GM06990 (cell line): Measurements from ENCODE around the gene GSTA4.
"Not testable (repeated sequence)": the region's sequence is repeated elsewhere in the genome, so short reads cannot be mapped to it uniquely, and the experiment has no call there.

Source experiments
- DNase-seq: peaks from one replicate; pipeline ENCODE4 v3.0.0-alpha.2; 2011; ENCODE audit not compliant: insufficient read length; ENCODE audit errors: extremely low read depth
- H3K27me3 ChIP-seq: replicated peaks from 2 replicates; pipeline ENCODE4 v1.6.0; 2011; ENCODE audit warnings: low read length; ENCODE audit not compliant: control insufficient read depth, insufficient read depth
- H3K36me3 ChIP-seq: 2 replicates; pipeline ENCODE4 v1.5.1; 2011; ENCODE audit warnings: low read length; ENCODE audit not compliant: control insufficient read depth, insufficient read depth
- H3K4me3 ChIP-seq: replicated peaks from 2 replicates; pipeline ENCODE4 v1.5.1; 2011; ENCODE audit warnings: low read depth, mild to moderate bottlenecking, control low read depth, low read length
- TF ChIP-seq, protein P1 (sequence below): IDR thresholded peaks from 2 replicates; pipeline ENCODE4 v1.5.1; 2011; ENCODE audit warnings: low read length, control low read depth, mild to moderate bottlenecking, inconsistent platforms; ENCODE audit not compliant: insufficient read depth, poor library complexity, severe bottlenecking

GSTA4 gene

GRCh38 chr6:52958546-52959255, 36.4 kb downstream of the GSTA4 start:
- no peaks in the 10 kb centered on the region for H3K27me3 ChIP-seq
- H3K4me3 ChIP-seq: no peak overlapping the region
- DNase-seq: no peak
- no peaks in the 10 kb centered on the region for H3K36me3 ChIP-seq
- TF ChIP-seq, protein P1, sequence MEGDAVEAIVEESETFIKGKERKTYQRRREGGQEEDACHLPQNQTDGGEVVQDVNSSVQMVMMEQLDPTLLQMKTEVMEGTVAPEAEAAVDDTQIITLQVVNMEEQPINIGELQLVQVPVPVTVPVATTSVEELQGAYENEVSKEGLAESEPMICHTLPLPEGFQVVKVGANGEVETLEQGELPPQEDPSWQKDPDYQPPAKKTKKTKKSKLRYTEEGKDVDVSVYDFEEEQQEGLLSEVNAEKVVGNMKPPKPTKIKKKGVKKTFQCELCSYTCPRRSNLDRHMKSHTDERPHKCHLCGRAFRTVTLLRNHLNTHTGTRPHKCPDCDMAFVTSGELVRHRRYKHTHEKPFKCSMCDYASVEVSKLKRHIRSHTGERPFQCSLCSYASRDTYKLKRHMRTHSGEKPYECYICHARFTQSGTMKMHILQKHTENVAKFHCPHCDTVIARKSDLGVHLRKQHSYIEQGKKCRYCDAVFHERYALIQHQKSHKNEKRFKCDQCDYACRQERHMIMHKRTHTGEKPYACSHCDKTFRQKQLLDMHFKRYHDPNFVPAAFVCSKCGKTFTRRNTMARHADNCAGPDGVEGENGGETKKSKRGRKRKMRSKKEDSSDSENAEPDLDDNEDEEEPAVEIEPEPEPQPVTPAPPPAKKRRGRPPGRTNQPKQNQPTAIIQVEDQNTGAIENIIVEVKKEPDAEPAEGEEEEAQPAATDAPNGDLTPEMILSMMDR: no peak

DNA sequence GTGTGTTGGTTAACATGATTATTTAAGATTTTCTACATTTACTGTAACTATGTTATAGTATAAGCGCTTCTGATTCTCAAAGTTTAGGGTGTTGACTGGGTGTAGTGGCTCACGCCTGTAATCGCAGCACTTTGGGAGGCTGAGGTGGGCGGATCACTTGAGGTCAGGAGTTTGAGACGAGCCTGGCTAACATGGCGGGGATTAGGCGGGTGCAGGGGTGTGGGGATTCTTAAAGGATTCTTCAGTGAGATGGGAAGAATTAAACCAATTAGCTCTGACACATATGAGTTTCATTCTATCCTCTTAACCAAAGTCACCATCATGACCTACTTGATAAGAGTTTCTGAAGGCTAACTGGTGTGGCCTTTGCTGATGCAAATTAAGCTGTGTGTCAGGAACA, 39.2 kb downstream of the GSTA4 start:
- H3K27me3 ChIP-seq: no peaks in the 10 kb centered on the region
- no peak for DNase-seq
- TF ChIP-seq, protein P1: no peak

DNA sequence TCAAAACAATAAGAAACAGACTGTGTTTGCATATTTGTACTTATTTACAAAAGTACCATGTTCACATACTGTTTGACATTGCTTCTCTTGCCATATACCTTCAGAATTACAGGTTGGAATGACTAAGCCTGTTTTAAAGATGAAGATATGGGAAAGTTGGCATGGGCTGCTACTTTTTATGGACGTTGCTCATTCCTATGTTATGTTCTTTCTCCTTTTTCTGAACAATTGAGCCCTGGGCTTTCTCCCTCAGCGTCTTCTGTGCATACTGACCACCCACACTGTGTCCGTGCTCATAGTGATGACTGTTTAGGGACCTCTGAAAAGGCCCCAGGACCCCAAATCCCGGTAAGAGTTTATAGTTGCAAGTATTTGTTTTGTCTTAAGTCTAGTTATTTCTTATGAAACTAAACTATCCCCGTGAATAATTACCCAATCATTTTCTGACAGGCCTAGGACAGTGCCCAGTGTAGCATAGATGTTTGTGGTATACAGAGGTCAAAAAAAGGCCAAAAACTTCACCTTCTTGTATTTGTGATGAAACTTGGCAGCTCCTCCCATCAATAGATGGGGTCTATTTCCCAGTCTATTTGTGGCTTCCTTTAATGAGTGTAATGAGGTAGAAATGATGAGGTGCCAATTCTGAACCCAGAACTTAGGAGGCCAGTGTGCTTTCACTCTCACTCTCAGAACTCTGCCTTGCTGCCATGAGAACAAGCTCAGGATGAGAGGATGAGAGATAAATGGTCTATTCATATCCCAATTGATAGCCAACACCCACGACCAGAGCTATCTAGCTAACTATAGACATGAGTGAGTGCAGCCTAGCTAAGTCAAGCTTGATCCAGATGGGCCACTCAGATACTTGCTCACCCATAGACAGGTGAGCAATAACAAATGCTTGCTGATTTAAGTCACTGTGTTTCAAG, 40.9 kb downstream of the GSTA4 start:
- H3K4me3 ChIP-seq: no peak overlapping the region
- no peaks in the 10 kb centered on the region for H3K36me3 ChIP-seq
- H3K27me3 ChIP-seq: no peaks in the 10 kb centered on the region; the same call in 1 of the 2 replicates
- peak; percentile 35 for DNase-seq
- TF ChIP-seq, protein P1: no peak

More for the DNA sequence above, 39.2 kb downstream of the GSTA4 start:
- Histone ChIP-seq H3K4me3 (no peak overlapping the region), H3K36me3 (no peaks in the 10 kb centered on the region)

DNA sequence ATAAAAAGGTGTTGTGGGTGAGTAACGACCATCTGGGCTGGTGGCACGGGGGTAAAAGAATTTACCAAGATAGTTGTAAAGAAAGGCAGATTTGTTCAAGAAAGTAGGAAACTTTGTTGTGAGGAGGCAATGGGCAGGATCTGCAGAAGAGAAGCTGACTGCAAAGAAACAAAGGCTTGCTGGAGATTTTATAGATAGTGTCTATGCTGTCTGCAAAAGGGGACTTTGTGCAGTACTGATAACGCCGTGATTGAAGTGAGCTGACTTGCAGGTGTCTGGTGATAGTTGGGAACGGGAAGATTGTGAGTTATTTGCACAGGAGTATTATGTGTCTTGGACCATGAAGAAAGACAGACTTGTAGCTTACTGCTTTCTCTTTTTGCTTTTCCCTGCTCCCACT, 48.8 kb downstream of the GSTA4 start:
- H3K27me3 ChIP-seq: no peaks in the 10 kb centered on the region; the same call in 1 of the 2 replicates
- no peak overlapping the region for H3K4me3 ChIP-seq
- DNase-seq: no peak
- TF ChIP-seq, protein P1: no peak
- H3K36me3 ChIP-seq: no peaks in the 10 kb centered on the region

DNA sequence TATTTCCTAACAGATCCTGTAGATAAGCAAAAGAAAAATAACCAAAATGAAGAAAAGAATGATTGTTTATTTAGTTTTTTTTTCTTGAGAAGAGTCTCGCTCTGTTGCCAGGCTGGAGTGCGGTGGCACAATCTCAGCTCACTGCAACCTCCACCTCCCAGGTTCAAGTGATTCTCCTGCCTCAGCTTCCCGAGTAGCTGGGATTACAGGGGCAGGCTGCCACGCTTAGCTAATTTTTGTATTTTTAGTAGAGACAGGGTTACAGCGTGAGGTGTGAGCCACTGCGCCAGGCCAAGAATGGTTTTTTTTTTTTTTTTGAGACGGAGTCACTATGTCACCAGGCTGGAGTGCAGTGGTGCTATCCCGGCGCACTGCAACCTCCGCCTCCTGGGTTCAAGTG, 52.3 kb downstream of the GSTA4 start:
- H3K27me3 ChIP-seq, H3K36me3 ChIP-seq, H3K4me3 ChIP-seq, DNase-seq: not testable (repeated sequence)

DNA sequence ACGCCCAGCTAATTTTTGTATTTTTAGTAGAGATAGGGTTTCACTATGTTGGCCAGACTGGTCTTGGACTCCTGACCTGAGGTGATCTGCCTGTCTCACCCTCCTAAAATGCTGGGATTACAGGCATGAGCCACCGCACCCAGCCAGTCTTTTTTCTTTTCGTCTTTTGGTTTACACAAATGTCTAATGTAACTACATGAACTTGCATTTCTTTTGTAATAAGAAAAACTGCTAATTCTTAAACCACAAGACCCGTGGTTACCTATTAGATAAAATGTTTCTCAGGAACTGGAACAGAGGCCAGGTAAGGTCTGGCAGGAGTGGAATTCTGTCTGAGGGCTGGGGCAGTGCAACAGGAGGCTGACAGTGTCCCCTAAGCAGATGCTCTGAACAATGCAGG, 52.9 kb downstream of the GSTA4 start:
- Histone ChIP-seq H3K4me3 (no peak overlapping the region), H3K36me3 (no peaks in the 10 kb centered on the region), H3K27me3 (no peaks in the 10 kb centered on the region)
- DNase-seq: no peak
- TF ChIP-seq, protein P1: no peak
